GM10266 (cell line): ENCODE data around the gene STRN4.

Experiments used
- DNase-seq: peaks from one replicate; pipeline ENCODE4 v3.0.0; 2012; ENCODE audit errors: extremely low spot score
- CTCF ChIP-seq: IDR thresholded peaks from 2 replicates; pipeline ENCODE4 v1.5.1; 2012; ENCODE audit warnings: mild to moderate bottlenecking, low read depth; ENCODE audit not compliant: control insufficient read depth, insufficient read depth; ENCODE audit errors: missing control alignments

The STRN4 gene

GRCh38 chr19:46737761-46738171 lies 8.5 kb downstream of the STRN4 start:
- no peak for DNase-seq
- no peak for TF ChIP-seq CTCF

GRCh38 chr19:46737298-46737654 lies 9.0 kb downstream of the STRN4 start:
- no peak for DNase-seq

GRCh38 chr19:46736531-46737297 lies 9.5 kb downstream of the STRN4 start:
- no peak for DNase-seq
- TF ChIP-seq CTCF: no peak

More at GRCh38 chr19:46737298-46737654, 9.0 kb downstream of the STRN4 start:
- no peak for TF ChIP-seq CTCF

GRCh38 chr19:46733690-46734292 lies 12.5 kb downstream of the STRN4 start:
- DNase-seq: no peak
- TF ChIP-seq CTCF: no peak

DNA sequence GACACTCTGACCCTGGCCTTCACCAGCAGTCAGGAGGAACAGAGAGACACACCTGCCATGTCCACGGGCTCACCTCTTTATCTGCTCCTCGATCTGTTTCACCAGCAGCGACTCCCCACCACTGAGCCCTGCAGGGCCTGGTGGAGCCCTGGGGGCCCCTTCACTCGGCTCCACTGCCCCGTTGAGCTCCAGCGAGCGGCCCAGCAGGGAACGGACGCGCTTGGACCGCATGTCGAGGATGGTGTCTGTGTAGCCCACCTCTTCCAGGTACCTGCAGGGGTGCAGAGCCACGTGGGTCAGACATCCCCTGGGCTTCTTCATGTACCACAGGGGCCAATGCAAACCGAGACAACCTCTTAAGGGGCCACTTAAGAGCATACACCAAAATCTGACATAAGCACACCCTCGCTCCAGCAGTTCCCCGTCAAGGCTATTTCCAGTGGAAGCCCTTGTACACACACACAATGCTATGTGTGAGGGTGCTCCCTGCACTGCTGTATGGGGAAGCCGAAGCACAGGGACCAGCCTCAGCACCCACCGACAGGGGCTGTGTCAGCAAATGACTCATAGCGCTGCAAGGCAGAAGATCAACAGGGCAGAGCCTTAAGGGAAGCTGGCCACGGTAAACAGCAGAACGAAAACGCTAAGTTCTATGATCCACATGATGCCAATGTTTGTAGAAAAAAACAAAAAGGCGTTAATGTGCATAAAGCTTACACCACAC lies 13.1 kb downstream of the STRN4 start:
- no peak for TF ChIP-seq CTCF
- DNase-seq: no peak

DNA sequence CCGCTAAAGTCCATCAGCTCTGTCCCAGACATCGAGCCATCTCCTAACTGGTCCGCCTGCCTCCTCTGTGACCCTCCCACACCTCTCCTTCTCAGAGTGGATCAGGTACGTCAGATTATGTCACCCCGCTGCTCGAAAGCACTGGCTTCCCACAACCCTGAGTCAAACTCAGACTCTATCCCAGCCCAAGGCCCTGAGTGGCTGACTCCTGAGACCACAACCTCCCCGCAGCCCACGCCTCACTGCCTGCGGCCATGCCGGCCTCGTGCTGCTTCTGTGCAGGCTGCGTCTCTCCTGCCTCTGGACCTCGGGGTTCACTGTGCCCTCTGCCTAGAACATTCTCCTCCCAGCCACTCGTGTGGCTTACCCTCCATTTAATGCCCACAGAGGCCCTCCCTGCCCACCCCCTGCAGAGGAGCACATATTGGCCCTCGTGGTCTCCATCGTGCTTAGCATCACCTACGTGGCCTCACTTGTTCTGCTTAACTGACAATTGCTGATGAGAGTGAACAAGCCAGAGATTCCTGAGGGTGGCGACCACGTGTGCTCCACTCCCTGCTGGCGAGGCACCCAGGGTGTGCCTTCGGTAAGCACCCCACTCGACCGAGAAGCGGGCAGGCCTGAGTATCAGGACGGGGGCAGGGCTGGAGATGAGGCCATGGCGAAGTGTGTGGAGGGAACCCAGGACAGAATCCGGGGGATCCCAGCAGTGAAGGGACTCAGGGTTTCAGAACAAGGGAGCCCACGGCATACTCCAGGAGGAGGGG lies 13.9 kb downstream of the STRN4 start:
- no peak for DNase-seq

More for the DNA sequence above, 13.9 kb downstream of the STRN4 start:
- TF ChIP-seq CTCF: no peak
